CD4-positive, CD25-positive, alpha-beta regulatory T cell (primary cell): ENCODE results near the gene CRB1. TPM values are rescaled to one million over a fixed set of nuclear protein-coding genes. Genes with fewer than 3 reads are reported as not detected.
"Not testable (repeated sequence)": the region's sequence is repeated elsewhere in the genome, so short reads cannot be mapped to it uniquely, and the experiment has no call there.

Source experiments
- ATAC-seq, 2 donors: fragments of 150-1000 bp; cut with Tn5 transposase; one replicate each; pipeline ENCODE4 v1.10.0; 2021; ENCODE audit warnings: low read depth in 2 of 2, moderate number of reproducible peaks in 2 of 2, moderate library complexity in 1 of 2
- DNase-seq, 3 donors: peaks; one replicate each; pipeline versions ENCODE4 v3.0.0 to v3.0.0-alpha.2; 2012 to 2022; ENCODE audit warnings: mixed read lengths in 1 of 3
- H3K27ac ChIP-seq: one replicate; pipeline ENCODE4 v1.7.0; 2013; ENCODE audit warnings: mild to moderate bottlenecking, low read length; ENCODE audit not compliant: insufficient read depth, poor library complexity, severe bottlenecking
- H3K27me3 ChIP-seq: one replicate; pipeline ENCODE4 v1.7.0; 2013; ENCODE audit warnings: low read length; ENCODE audit not compliant: control insufficient read depth, insufficient read depth
- H3K36me3 ChIP-seq: one replicate; pipeline ENCODE4 v1.7.0; 2013; ENCODE audit warnings: mild to moderate bottlenecking, low read length, moderate library complexity; ENCODE audit not compliant: control insufficient read depth, insufficient read depth
- H3K4me1 ChIP-seq: 2 replicates; pipeline ENCODE4 v1.7.0; 2013; ENCODE audit warnings: mild to moderate bottlenecking, low read length; ENCODE audit not compliant: insufficient read depth, control insufficient read depth, poor library complexity, severe bottlenecking
- H3K4me3 ChIP-seq: one replicate; pipeline ENCODE4 v1.7.0; 2013; ENCODE audit warnings: low read depth, mild to moderate bottlenecking, low read length, moderate library complexity
- H3K9me3 ChIP-seq, 2 experiments: 1 replicate in 1 of 2; 2 replicates in 1 of 2; pipeline ENCODE4 v1.7.0; 2013; ENCODE audit warnings: low read length in 2 of 2, mild to moderate bottlenecking in 1 of 2, moderate library complexity in 1 of 2; ENCODE audit not compliant: control insufficient read depth in 2 of 2
- H3K27ac Mint-ChIP-seq, 3 donors: one replicate each; pipeline ENCODE4 v1.8.0; 2020 to 2022; ENCODE audit warnings: mild to moderate bottlenecking in 3 of 3, mixed read lengths in 3 of 3, moderate library complexity in 2 of 3
- H3K27me3 Mint-ChIP-seq: one replicate; pipeline ENCODE4 v1.8.0; 2022; ENCODE audit warnings: mild to moderate bottlenecking, mixed read lengths
- H3K36me3 Mint-ChIP-seq: one replicate; pipeline ENCODE4 v1.8.0; 2020; ENCODE audit warnings: mixed read lengths
- H3K4me1 Mint-ChIP-seq, 4 donors: one replicate each; pipeline ENCODE4 v1.8.0; 2020 to 2022; ENCODE audit warnings: mixed read lengths in 4 of 4, mild to moderate bottlenecking in 1 of 4
- H3K4me3 Mint-ChIP-seq, 4 donors: one replicate each; pipeline ENCODE4 v1.8.0; 2020 to 2022; ENCODE audit warnings: mild to moderate bottlenecking in 4 of 4, mixed read lengths in 4 of 4, moderate library complexity in 3 of 4
- H3K9me3 Mint-ChIP-seq, 7 donors: one replicate each; pipeline ENCODE4 v1.8.0; 2020 to 2022; ENCODE audit warnings: mixed read lengths in 7 of 7, mild to moderate bottlenecking in 3 of 7, moderate library complexity in 2 of 7
- polyA plus RNA-seq, 4 donors: library from polyadenylated mRNA; unstranded; fragments of 300-500 nt; fragmentation: Illumina TruSeq; gene quantifications; one replicate each; pipeline ENCODE4 v1.2.3, GENCODE V29; 2021
- total RNA-seq: library from RNA; stranded (reverse); gene quantifications from one replicate; pipeline ENCODE4 v1.2.3, GENCODE V29; 2022

The CRB1 gene
- total and polyA plus RNA-seq, 5 donors from 2014 or later: not detected

- H3K9me3 Mint-ChIP-seq, H3K27ac ChIP-seq, H3K27me3 ChIP-seq: not testable (repeated sequence)
Observed at GRCh38 chr1:197404774-197405173, 136.7 kb downstream of the CRB1 start.

GRCh38 chr1:197405614-197406013, 137.6 kb downstream of the CRB1 start:
- H3K9me3 Mint-ChIP-seq, ATAC-seq, H3K4me1 ChIP-seq, H3K36me3 Mint-ChIP-seq, DNase-seq, H3K27me3 ChIP-seq, H3K4me1 Mint-ChIP-seq, H3K27ac ChIP-seq, H3K36me3 ChIP-seq, H3K4me3 Mint-ChIP-seq, H3K27ac Mint-ChIP-seq, H3K4me3 ChIP-seq, H3K9me3 ChIP-seq: not testable (repeated sequence)
- H3K27me3 Mint-ChIP-seq: peaks cover 22% of the 10 kb centered on the region

More at GRCh38 chr1:197404774-197405173, 136.7 kb downstream of the CRB1 start:
- not testable (repeated sequence) for H3K4me1 Mint-ChIP-seq, DNase-seq, H3K9me3 ChIP-seq, H3K36me3 Mint-ChIP-seq, ATAC-seq, H3K36me3 ChIP-seq, H3K4me1 ChIP-seq, H3K4me3 Mint-ChIP-seq, H3K27ac Mint-ChIP-seq, H3K4me3 ChIP-seq
- H3K27me3 Mint-ChIP-seq: peaks cover 19% of the 10 kb centered on the region

GRCh38 chr1:197413564-197413963, 145.5 kb downstream of the CRB1 start:
- H3K27ac ChIP-seq: no peak overlapping the region
- no peak overlapping the region for H3K27ac Mint-ChIP-seq
- no peak overlapping the region for H3K4me3 Mint-ChIP-seq
- peaks cover 10% of the 10 kb centered on the region for H3K27me3 Mint-ChIP-seq
- H3K27me3 ChIP-seq: peaks cover 3% of the 10 kb centered on the region
- H3K4me1 Mint-ChIP-seq: no peaks in the 10 kb centered on the region
- H3K9me3 Mint-ChIP-seq: peaks cover 0 to 2% (median 0%) of the 10 kb centered on the region in 7 donors
- DNase-seq (no peak), ATAC-seq (no peak)
- H3K4me3 ChIP-seq: no peak overlapping the region
- H3K4me1 ChIP-seq: no peaks in the 10 kb centered on the region
- no peaks in the 10 kb centered on the region for H3K36me3 ChIP-seq
- no peaks in the 10 kb centered on the region for H3K36me3 Mint-ChIP-seq
- H3K9me3 ChIP-seq: no peaks in the 10 kb centered on the region

- peaks cover 10% of the 10 kb centered on the region for H3K27me3 Mint-ChIP-seq
- ATAC-seq: no peak
- no peak overlapping the region for H3K4me3 Mint-ChIP-seq
- no peak overlapping the region for H3K27ac ChIP-seq
- H3K27ac Mint-ChIP-seq: no peak overlapping the region
- no peaks in the 10 kb centered on the region for H3K36me3 Mint-ChIP-seq
- H3K36me3 ChIP-seq: no peaks in the 10 kb centered on the region
- peaks cover 0 to 2% (median 0%) of the 10 kb centered on the region in 7 donors for H3K9me3 Mint-ChIP-seq
- no peaks in the 10 kb centered on the region for H3K4me1 Mint-ChIP-seq
- peaks cover 2% of the 10 kb centered on the region for H3K27me3 ChIP-seq
- H3K4me3 ChIP-seq: no peak overlapping the region
- no peak for DNase-seq
- no peaks in the 10 kb centered on the region for H3K4me1 ChIP-seq
- H3K9me3 ChIP-seq: no peaks in the 10 kb centered on the region
Observed at GRCh38 chr1:197415221-197415620, 147.2 kb downstream of the CRB1 start.

- Mint-ChIP-seq H3K9me3 (peaks cover 0 to 2% (median 0%) of the 10 kb centered on the region in 7 donors), H3K4me1 (no peaks in the 10 kb centered on the region), H3K27ac (no peak overlapping the region), H3K36me3 (no peaks in the 10 kb centered on the region), H3K4me3 (no peak overlapping the region), H3K27me3 (peaks cover 4% of the 10 kb centered on the region)
- no peaks in the 10 kb centered on the region for H3K9me3 ChIP-seq
- H3K4me3 ChIP-seq: no peak overlapping the region
- no peaks in the 10 kb centered on the region for H3K27me3 ChIP-seq
- no peaks in the 10 kb centered on the region for H3K36me3 ChIP-seq
- H3K27ac ChIP-seq: no peak overlapping the region
- DNase-seq (no peak), ATAC-seq (no peak)
- no peaks in the 10 kb centered on the region for H3K4me1 ChIP-seq
Observed at GRCh38 chr1:197418693-197419092, 150.6 kb downstream of the CRB1 start.

GRCh38 chr1:197422993-197423392, 154.9 kb downstream of the CRB1 start:
- no peak for ATAC-seq
- peaks cover 0 to 4% (median 0%) of the 10 kb centered on the region in 7 donors for H3K9me3 Mint-ChIP-seq
- no peaks in the 10 kb centered on the region for H3K27me3 ChIP-seq

GRCh38 chr1:197424380-197424779, 156.3 kb downstream of the CRB1 start:
- H3K4me3 Mint-ChIP-seq: no peak overlapping the region
- H3K36me3 Mint-ChIP-seq: no peaks in the 10 kb centered on the region
- Histone ChIP-seq H3K27me3 (peaks cover 2% of the 10 kb centered on the region), H3K27ac (no peak overlapping the region), H3K4me1 (no peaks in the 10 kb centered on the region), H3K36me3 (no peaks in the 10 kb centered on the region), H3K9me3 (no peaks in the 10 kb centered on the region), H3K4me3 (no peak overlapping the region)
- DNase-seq: no peak
- H3K9me3 Mint-ChIP-seq: peaks cover 0 to 4% (median 0%) of the 10 kb centered on the region in 7 donors
- peaks cover 4% of the 10 kb centered on the region for H3K27me3 Mint-ChIP-seq
- H3K4me1 Mint-ChIP-seq: no peaks in the 10 kb centered on the region
- ATAC-seq: no peak
- no peak overlapping the region for H3K27ac Mint-ChIP-seq

More at GRCh38 chr1:197422993-197423392, 154.9 kb downstream of the CRB1 start:
- Histone ChIP-seq H3K9me3 (no peaks in the 10 kb centered on the region), H3K4me3 (no peak overlapping the region), H3K36me3 (no peaks in the 10 kb centered on the region), H3K4me1 (no peaks in the 10 kb centered on the region), H3K27ac (no peak overlapping the region)
- Mint-ChIP-seq H3K27me3 (peaks cover 4% of the 10 kb centered on the region), H3K27ac (no peak overlapping the region), H3K36me3 (no peaks in the 10 kb centered on the region), H3K4me3 (no peak overlapping the region), H3K4me1 (no peaks in the 10 kb centered on the region)
- no peak for DNase-seq

- no peak for ATAC-seq
- Histone ChIP-seq H3K9me3 (no peaks in the 10 kb centered on the region), H3K4me3 (no peak overlapping the region), H3K27ac (no peak overlapping the region), H3K36me3 (no peaks in the 10 kb centered on the region), H3K27me3 (peaks cover 5% of the 10 kb centered on the region), H3K4me1 (no peaks in the 10 kb centered on the region)
- Mint-ChIP-seq H3K9me3 (peaks cover 0 to 4% (median 0%) of the 10 kb centered on the region in 7 donors), H3K4me3 (no peak overlapping the region), H3K27me3 (peaks cover 10% of the 10 kb centered on the region), H3K36me3 (no peaks in the 10 kb centered on the region), H3K27ac (no peak overlapping the region), H3K4me1 (no peaks in the 10 kb centered on the region)
- no peak for DNase-seq
Observed at GRCh38 chr1:197429372-197429771, 161.3 kb downstream of the CRB1 start.
